IMR-90 (cell line): ENCODE data around the gene ORAI3. TPM values are rescaled to one million over a fixed set of nuclear protein-coding genes. Genes with fewer than 3 reads are reported as not detected.

Experiments used
- ATAC-seq: fragments of 200-7000 bp; cut with Tn5 transposase; 2 replicates; pipeline ENCODE4 v1.9.1; 2020; ENCODE audit warnings: low read depth, mild to moderate bottlenecking, moderate library complexity
- BruUV-seq: library from RNA; stranded (reverse); fragments of 400-500 nt; replicated peaks from 2 replicates; lab custom pipeline; 2021; lab: Mats Ljungman, UMichigan
- CTCF ChIA-PET: fragments of 300-600 bp; formaldehyde crosslinking; extraction: SDS; loops from one replicate; lab custom pipeline; 2021; ENCODE audit warnings: antibody characterized with exemption; lab: Yijun Ruan, JAX
- POLR2A ChIA-PET: fragments of 300-600 bp; sonication (Branson Sonifier 250); formaldehyde crosslinking; loops from one replicate; lab custom pipeline; 2022; ENCODE audit warnings: antibody characterized with exemption; ENCODE audit not compliant: unreplicated experiment; lab: Charles Lee
- DNase-seq: peaks from one replicate; pipeline ENCODE4 v3.0.0; 2013
- H2AFZ ChIP-seq: replicated peaks from 2 replicates; pipeline ENCODE3; 2013; ENCODE audit warnings: low read length, mild to moderate bottlenecking; ENCODE audit not compliant: poor library complexity
- H2AK5ac ChIP-seq: 2 replicates; pipeline ENCODE4 v1.6.1; 2013; ENCODE audit warnings: low read depth, low read length, inconsistent platforms
- H2AK9ac ChIP-seq: replicated peaks from 2 replicates; pipeline ENCODE3; 2013; ENCODE audit warnings: mild to moderate bottlenecking, low read depth, low read length, moderate library complexity; ENCODE audit not compliant: poor library complexity
- H2BK120ac ChIP-seq: 2 replicates; pipeline ENCODE4 v1.6.1; 2013; ENCODE audit warnings: low read depth, low read length, inconsistent platforms
- H2BK15ac ChIP-seq: 3 replicates; pipeline ENCODE4 v1.6.1; 2013; ENCODE audit warnings: low read depth, low read length, inconsistent platforms
- H2BK20ac ChIP-seq: 2 replicates; pipeline ENCODE4 v1.6.1; 2013; ENCODE audit warnings: low read depth, mild to moderate bottlenecking, inconsistent platforms, low read length, moderate library complexity
- H2BK5ac ChIP-seq: 2 replicates; pipeline ENCODE4 v1.6.1; 2013; ENCODE audit warnings: mild to moderate bottlenecking, low read depth, low read length, inconsistent platforms; ENCODE audit not compliant: poor library complexity, severe bottlenecking
- H3K14ac ChIP-seq: replicated peaks from 2 replicates; pipeline ENCODE4 v1.6.1; 2013; ENCODE audit warnings: low read depth, low read length, inconsistent platforms
- H3K18ac ChIP-seq: 2 replicates; pipeline ENCODE4 v1.6.1; 2013; ENCODE audit warnings: low read depth, low read length, control low read depth
- H3K23ac ChIP-seq: 2 replicates; pipeline ENCODE4 v1.6.1; 2013; ENCODE audit warnings: low read depth, low read length, inconsistent platforms
- H3K27ac ChIP-seq: 2 replicates; pipeline ENCODE4 v1.5.1; 2013; ENCODE audit warnings: mild to moderate bottlenecking, control low read depth, low read length; ENCODE audit not compliant: insufficient read depth
- H3K27me3 ChIP-seq: 2 replicates; pipeline ENCODE4 v1.6.1; 2013; ENCODE audit warnings: low read length; ENCODE audit not compliant: control insufficient read depth, insufficient read depth
- H3K36me3 ChIP-seq: 2 replicates; pipeline ENCODE4 v1.6.1; 2013; ENCODE audit warnings: low read length, mixed read lengths; ENCODE audit not compliant: control insufficient read depth, insufficient read depth
- H3K4ac ChIP-seq: 2 replicates; pipeline ENCODE4 v1.6.1; 2013; ENCODE audit warnings: low read depth, low read length, inconsistent platforms
- H3K4me1 ChIP-seq: 2 replicates; pipeline ENCODE4 v1.6.1; 2013; ENCODE audit warnings: low read length, mixed read lengths; ENCODE audit not compliant: control insufficient read depth, insufficient read depth
- H3K4me2 ChIP-seq: 2 replicates; pipeline ENCODE4 v1.6.1; 2013; ENCODE audit warnings: low read depth, mild to moderate bottlenecking, control low read depth, low read length, moderate library complexity
- H3K4me3 ChIP-seq: 2 replicates; pipeline ENCODE4 v1.5.1; 2013; ENCODE audit warnings: low read depth, mild to moderate bottlenecking, control low read depth, low read length, moderate library complexity; ENCODE audit not compliant: insufficient read depth
- H3K56ac ChIP-seq: 2 replicates; pipeline ENCODE4 v1.6.1; 2013; ENCODE audit warnings: low read length, inconsistent platforms; ENCODE audit not compliant: insufficient read depth; ENCODE audit errors: extremely low read depth
- H3K79me1 ChIP-seq, 2 experiments: 2 replicates each; pipeline ENCODE4 v1.6.1; 2013; ENCODE audit warnings: low read length in 2 of 2, inconsistent platforms in 1 of 2, low read depth in 1 of 2
- H3K9ac ChIP-seq: 2 replicates; pipeline ENCODE4 v1.6.1; 2013; ENCODE audit warnings: low read depth, low read length, control low read depth
- H3K9me1 ChIP-seq: 2 replicates; pipeline ENCODE4 v1.6.1; 2013; ENCODE audit warnings: low read length, inconsistent platforms; ENCODE audit not compliant: insufficient read depth
- H3K9me3 ChIP-seq: 2 replicates; pipeline ENCODE4 v1.6.1; 2013; ENCODE audit warnings: low read length; ENCODE audit not compliant: control insufficient read depth, insufficient read depth
- H4K20me1 ChIP-seq: 2 replicates; pipeline ENCODE4 v1.6.1; 2013; ENCODE audit warnings: low read length, inconsistent platforms; ENCODE audit not compliant: insufficient read depth
- H4K5ac ChIP-seq: 2 replicates; pipeline ENCODE4 v1.6.1; 2013; ENCODE audit warnings: mild to moderate bottlenecking, low read depth, low read length, control low read depth
- H4K8ac ChIP-seq, 2 experiments: 2 replicates each; pipeline ENCODE4 v1.6.1; 2013; ENCODE audit warnings: low read depth in 2 of 2, low read length in 2 of 2, control low read depth in 1 of 2, inconsistent platforms in 1 of 2
- H4K91ac ChIP-seq: 2 replicates; pipeline ENCODE4 v1.6.1; 2013; ENCODE audit warnings: low read depth, low read length, inconsistent platforms; ENCODE audit not compliant: insufficient read depth
- BHLHE40 ChIP-seq: fragments of 150-350 bp; IDR thresholded peaks from 2 replicates; pipeline ENCODE4 v1.6.1; 2016; ENCODE audit warnings: mild to moderate bottlenecking, low read depth, low read length
- CHD1 ChIP-seq: IDR thresholded peaks from 2 replicates; pipeline ENCODE4 v1.6.1; 2012; ENCODE audit warnings: low read depth, low read length, improper control_type of control experiment
- FOS ChIP-seq: fragments of 150-350 bp; IDR thresholded peaks from 2 replicates; pipeline ENCODE4 v1.6.1; 2016; ENCODE audit warnings: low read depth, low read length
- MAFK ChIP-seq: IDR thresholded peaks from 2 replicates; pipeline ENCODE4 v1.6.1; 2012; ENCODE audit warnings: low read depth, low read length, improper control_type of control experiment
- MAZ ChIP-seq: IDR thresholded peaks from 2 replicates; pipeline ENCODE4 v1.6.1; 2012; ENCODE audit warnings: low read depth, mild to moderate bottlenecking, low read length, improper control_type of control experiment, moderate library complexity, borderline replicate concordance
- MXI1 ChIP-seq: IDR thresholded peaks from 2 replicates; pipeline ENCODE4 v1.6.1; 2012; ENCODE audit warnings: low read depth, mild to moderate bottlenecking, low read length, moderate library complexity, borderline replicate concordance
- NFE2L2 ChIP-seq: fragments of 150-350 bp; IDR thresholded peaks from 2 replicates; pipeline ENCODE4 v1.6.1; 2016; ENCODE audit warnings: low read depth, mild to moderate bottlenecking, low read length
- POLR2A ChIP-seq: IDR thresholded peaks from 2 replicates; pipeline ENCODE4 v1.6.1; 2012; ENCODE audit warnings: mild to moderate bottlenecking, low read depth, low read length
- RAD21 ChIP-seq: IDR thresholded peaks from 2 replicates; pipeline ENCODE4 v1.6.1; 2012; ENCODE audit warnings: low read length, improper control_type of control experiment
- RCOR1 ChIP-seq: IDR thresholded peaks from 2 replicates; pipeline ENCODE4 v1.6.1; 2012; ENCODE audit warnings: mild to moderate bottlenecking, low read length, improper control_type of control experiment; ENCODE audit not compliant: insufficient replicate concordance
- RFX5 ChIP-seq: IDR thresholded peaks from 2 replicates; pipeline ENCODE4 v1.8.0; 2012; ENCODE audit warnings: low read depth, mild to moderate bottlenecking, low read length, moderate library complexity
- SMC3 ChIP-seq: fragments of 150-350 bp; IDR thresholded peaks from 2 replicates; pipeline ENCODE4 v1.6.1; 2016; ENCODE audit warnings: low read depth, mild to moderate bottlenecking, antibody characterized with exemption, low read length, moderate library complexity
- WGBS, 2 experiments: methylation state at CpG; one replicate each; pipeline versions ENCODE4 v1.1.5 to v1.1.7; 2013; ENCODE audit warnings: missing lambda C conversion rate in 2 of 2; ENCODE audit not compliant: insufficient read length in 1 of 2; ENCODE audit errors: extremely low coverage in 2 of 2; 5-methylcytosine and 5-hydroxymethylcytosine counted together
- dilution Hi-C: fragments of 300-500 bp; cut with HindIII; formaldehyde crosslinking; loops from one replicate; pipeline ENCODE4 v1.14.3; 2018; ENCODE audit warnings: low sequenced_read_pairs; ENCODE audit not compliant: unreplicated experiment
- in situ Hi-C: fragments of 300-500 bp; cut with MboI; formaldehyde crosslinking; loops from 3 replicates; pipeline ENCODE4 v1.14.3; 2019; ENCODE audit warnings: low sequenced_read_pairs, inconsistent platforms, mixed read lengths
- intact Hi-C: fragments of 100-400 bp; cut with micrococcal nuclease; formaldehyde crosslinking; loops from 2 replicates; pipeline ENCODE4 v1.10.0; 2022
- polyA plus RNA-seq, 3 experiments: library from polyadenylated mRNA; depleted of rRNA; stranded (reverse); fragments of >200 nt; gene quantifications; 2 replicates each; pipeline ENCODE4 v1.2.3, GENCODE V29; 2012; ENCODE audit warnings: low replicate concordance in 1 of 3
- total RNA-seq: library from RNA; depleted of rRNA; stranded (reverse); fragments of >200 nt; gene quantifications from 2 replicates; pipeline ENCODE4 v1.2.3, GENCODE V29; 2012
- TF ChIP-seq, protein P1 (sequence below): fragments of 150-350 bp; IDR thresholded peaks from 2 replicates; pipeline ENCODE4 v1.6.1; 2016; ENCODE audit warnings: low read depth, mild to moderate bottlenecking, low read length, moderate library complexity, borderline replicate concordance
- TF ChIP-seq, protein P2 (sequence below): conservative IDR thresholded peaks from 2 replicates; pipeline ENCODE4 v1.5.1; 2012; ENCODE audit warnings: mild to moderate bottlenecking, low read depth, low read length, improper control_type of control experiment
- TF ChIP-seq, protein P3 (sequence below): fragments of 150-350 bp; IDR thresholded peaks from 2 replicates; pipeline ENCODE4 v1.6.1; 2017; ENCODE audit warnings: mild to moderate bottlenecking, antibody characterized with exemption, low read length, low read depth

ORAI3 gene
- total and polyA plus RNA-seq, 2 of the 4 experiments (the other 2 are of a cell fraction) = 6.8 to 16.9 TPM

DNA sequence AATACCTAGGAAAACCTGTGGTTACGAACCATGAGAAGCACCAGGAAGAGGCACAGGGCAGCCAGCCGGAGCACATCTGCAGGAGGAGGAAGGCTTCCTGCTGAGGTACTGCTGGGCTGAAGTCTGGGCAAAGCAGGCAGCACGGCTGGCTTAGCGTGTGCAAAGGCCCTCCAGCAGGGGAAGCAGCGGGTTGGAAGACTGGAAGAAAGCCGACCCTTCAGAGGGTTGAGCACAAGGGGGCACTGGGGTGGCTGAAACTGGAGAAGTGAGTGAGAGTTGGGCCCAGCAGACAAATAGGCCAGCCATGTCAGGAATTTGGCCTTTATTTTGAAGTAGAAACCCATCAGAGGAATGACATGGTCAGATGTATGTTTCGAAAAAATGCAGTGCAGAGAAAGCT is 24.0 kb downstream of the ORAI3 start:
- Histone ChIP-seq H4K20me1 (no peaks in the 10 kb centered on the region; the same call in none of the 2 replicates), H3K27ac (no peak overlapping the region), H3K56ac (no peak overlapping the region), H2AFZ (no peak overlapping the region), H4K5ac (no peak overlapping the region), H3K4me3 (no peak overlapping the region), H3K18ac (no peak overlapping the region), H2BK15ac (no peak overlapping the region), H3K4ac (no peak overlapping the region), H4K8ac (no peak overlapping the region), H3K79me1 (peaks cover 8 to 19% of the 10 kb centered on the region in 2 experiments), H2AK5ac (no peak overlapping the region), H3K27me3 (no peaks in the 10 kb centered on the region), H3K4me1 (peaks cover 2% of the 10 kb centered on the region; the same call in 1 of the 2 replicates), H2BK120ac (no peak overlapping the region), H2BK5ac (no peak overlapping the region), H4K91ac (no peak overlapping the region), H3K9ac (no peak overlapping the region), H2BK20ac (no peak overlapping the region), H3K4me2 (no peak overlapping the region), H3K14ac (no peak overlapping the region), H3K36me3 (peaks cover 67% of the 10 kb centered on the region), H3K9me3 (no peaks in the 10 kb centered on the region), H3K23ac (no peak overlapping the region), H3K9me1 (no peaks in the 10 kb centered on the region), H2AK9ac (no peak overlapping the region)
- in situ Hi-C loops = no loop called here
- intact Hi-C loops = no loop called here
- CTCF ChIA-PET = no interaction called here
- dilution Hi-C loops = no loop called here
- TF ChIP-seq RFX5 (no peak), SMC3 (no peak), MAZ (no peak), FOS (no peak), MXI1 (no peak), CHD1 (no peak), BHLHE40 (no peak), POLR2A (no peak), RAD21 (peak; percentile 35; the same call in 1 of the 2 replicates), RCOR1 (no peak), MAFK (no peak), NFE2L2 (no peak)
- TF ChIP-seq, protein P1, sequence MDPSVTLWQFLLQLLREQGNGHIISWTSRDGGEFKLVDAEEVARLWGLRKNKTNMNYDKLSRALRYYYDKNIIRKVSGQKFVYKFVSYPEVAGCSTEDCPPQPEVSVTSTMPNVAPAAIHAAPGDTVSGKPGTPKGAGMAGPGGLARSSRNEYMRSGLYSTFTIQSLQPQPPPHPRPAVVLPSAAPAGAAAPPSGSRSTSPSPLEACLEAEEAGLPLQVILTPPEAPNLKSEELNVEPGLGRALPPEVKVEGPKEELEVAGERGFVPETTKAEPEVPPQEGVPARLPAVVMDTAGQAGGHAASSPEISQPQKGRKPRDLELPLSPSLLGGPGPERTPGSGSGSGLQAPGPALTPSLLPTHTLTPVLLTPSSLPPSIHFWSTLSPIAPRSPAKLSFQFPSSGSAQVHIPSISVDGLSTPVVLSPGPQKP = no peak
- TF ChIP-seq, protein P2, sequence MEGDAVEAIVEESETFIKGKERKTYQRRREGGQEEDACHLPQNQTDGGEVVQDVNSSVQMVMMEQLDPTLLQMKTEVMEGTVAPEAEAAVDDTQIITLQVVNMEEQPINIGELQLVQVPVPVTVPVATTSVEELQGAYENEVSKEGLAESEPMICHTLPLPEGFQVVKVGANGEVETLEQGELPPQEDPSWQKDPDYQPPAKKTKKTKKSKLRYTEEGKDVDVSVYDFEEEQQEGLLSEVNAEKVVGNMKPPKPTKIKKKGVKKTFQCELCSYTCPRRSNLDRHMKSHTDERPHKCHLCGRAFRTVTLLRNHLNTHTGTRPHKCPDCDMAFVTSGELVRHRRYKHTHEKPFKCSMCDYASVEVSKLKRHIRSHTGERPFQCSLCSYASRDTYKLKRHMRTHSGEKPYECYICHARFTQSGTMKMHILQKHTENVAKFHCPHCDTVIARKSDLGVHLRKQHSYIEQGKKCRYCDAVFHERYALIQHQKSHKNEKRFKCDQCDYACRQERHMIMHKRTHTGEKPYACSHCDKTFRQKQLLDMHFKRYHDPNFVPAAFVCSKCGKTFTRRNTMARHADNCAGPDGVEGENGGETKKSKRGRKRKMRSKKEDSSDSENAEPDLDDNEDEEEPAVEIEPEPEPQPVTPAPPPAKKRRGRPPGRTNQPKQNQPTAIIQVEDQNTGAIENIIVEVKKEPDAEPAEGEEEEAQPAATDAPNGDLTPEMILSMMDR = peak; percentile 38
- TF ChIP-seq, protein P3, sequence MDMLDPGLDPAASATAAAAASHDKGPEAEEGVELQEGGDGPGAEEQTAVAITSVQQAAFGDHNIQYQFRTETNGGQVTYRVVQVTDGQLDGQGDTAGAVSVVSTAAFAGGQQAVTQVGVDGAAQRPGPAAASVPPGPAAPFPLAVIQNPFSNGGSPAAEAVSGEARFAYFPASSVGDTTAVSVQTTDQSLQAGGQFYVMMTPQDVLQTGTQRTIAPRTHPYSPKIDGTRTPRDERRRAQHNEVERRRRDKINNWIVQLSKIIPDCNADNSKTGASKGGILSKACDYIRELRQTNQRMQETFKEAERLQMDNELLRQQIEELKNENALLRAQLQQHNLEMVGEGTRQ = no peak
- WGBS, 2 experiments = 89% methylated on average over 7 of the region's 7 CpGs; no CpG with 5 or more reads in 1 of the 2 experiments
- peak; percentile 31 for DNase-seq
- POLR2A ChIA-PET = no interaction called here
- peak; percentile 78 for ATAC-seq
- BruUV-seq = no TSS peak
